Epithelial cell of prostate (primary cell): Measurements from ENCODE around the gene PEAK1.
"Not testable (repeated sequence)": the region's sequence is repeated elsewhere in the genome, so short reads cannot be mapped to it uniquely, and the experiment has no call there.

ENCODE experiments used
- DNase-seq: peaks from one replicate; pipeline ENCODE4 v3.0.0-alpha.2; 2011; ENCODE audit warnings: low read depth, low spot score
- H3K27ac ChIP-seq: fragments of 450-650 bp; 2 replicates; pipeline ENCODE4 v1.5.1; 2017; ENCODE audit warnings: mild to moderate bottlenecking

Gene PEAK1

DNA sequence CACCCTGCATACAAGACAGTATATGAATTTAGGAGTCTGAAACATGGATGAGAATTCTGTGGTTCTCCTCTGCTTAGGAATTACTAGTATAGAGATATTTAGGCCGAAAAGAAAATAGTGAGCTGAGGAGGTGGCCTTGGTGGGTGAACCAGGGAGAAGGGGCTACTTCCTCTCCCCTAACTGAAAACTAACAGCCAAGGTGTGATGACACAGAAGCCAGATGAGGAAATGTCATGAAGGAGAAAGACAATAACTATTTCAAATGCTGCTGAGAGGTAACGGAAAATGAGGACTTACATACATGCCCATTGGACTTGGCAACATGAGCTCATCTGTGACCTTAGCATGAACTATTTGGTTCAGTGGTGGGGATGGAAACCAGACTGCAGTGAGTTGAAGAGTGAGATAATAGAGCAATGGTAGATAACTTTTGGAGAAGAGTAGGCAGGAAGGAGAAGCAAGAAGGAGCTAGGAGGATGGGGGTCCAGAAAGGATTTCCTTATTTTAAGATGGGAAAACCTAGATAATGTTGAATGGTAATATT, 234.6 kb downstream of the PEAK1 start:
- no peak for DNase-seq
- H3K27ac ChIP-seq = no peak overlapping the region

DNA sequence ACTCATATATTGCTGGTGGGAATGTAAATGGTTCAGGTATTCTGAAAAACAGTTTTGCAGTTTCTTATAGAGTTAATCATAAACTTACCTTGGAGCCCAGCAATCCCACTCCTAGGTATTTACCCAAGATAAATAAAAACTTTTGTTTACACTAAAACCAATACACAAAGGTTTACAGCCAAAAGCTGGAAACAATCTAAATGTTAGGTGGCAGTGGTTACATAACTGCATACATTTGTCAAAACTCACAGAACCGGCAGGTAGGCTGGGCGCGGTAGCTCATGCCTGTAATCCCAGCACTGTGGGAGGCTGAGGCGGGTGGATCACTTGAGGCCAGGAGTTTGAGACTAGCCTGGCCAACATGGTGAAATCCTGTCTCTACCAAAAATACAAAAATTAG, 235.6 kb downstream of the PEAK1 start:
- not testable (repeated sequence) for DNase-seq, H3K27ac ChIP-seq

DNA sequence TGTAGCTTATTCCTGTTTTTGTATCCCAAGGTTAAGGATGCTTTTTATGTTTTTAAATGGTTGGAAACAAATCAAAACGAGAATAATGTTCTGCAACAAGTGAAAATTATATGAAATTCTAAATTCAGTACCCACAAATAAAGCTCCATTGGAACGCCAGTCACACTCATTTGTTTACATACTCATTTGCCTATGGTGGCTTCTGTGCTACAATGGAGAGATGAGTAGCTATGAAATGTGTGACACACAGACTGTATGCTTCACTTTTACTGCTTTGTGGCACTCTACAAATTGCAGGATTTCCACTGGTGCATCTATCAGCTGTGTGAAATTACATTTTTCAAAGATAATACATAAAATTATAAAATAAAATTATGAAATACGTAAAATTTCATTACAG, 236.8 kb downstream of the PEAK1 start:
- no peak for DNase-seq
- H3K27ac ChIP-seq = no peak overlapping the region

GRCh38 chr15:77181305-77182074, 238.4 kb downstream of the PEAK1 start:
- DNase-seq = no peak
- H3K27ac ChIP-seq = no peak overlapping the region

DNA sequence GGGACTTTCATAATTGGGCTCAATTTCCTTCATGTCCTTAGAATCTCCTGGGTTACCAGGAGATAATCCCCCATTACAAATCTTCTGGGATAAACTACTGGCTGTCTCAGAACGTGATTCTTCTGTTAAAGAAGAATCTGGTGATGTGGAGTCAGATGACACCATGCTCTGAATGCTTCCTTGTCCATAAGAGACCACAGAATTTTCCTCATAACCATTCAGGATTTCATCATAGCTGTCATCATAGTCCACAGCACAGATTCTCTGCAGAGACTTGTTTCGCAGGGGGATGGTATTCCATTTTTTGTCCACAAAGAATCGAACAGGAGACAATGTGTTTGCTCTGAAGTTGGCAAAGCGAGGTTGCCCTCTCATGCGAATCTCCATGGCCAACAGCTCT, 239.1 kb downstream of the PEAK1 start:
- no peak for DNase-seq
- H3K27ac ChIP-seq = no peak overlapping the region

- DNase-seq = no peak
- no peak overlapping the region for H3K27ac ChIP-seq
Observed at GRCh38 chr15:77180270-77180669, 239.6 kb downstream of the PEAK1 start.

- DNase-seq = no peak
Observed at GRCh38 chr15:77179541-77179998, 240.3 kb downstream of the PEAK1 start.

DNA sequence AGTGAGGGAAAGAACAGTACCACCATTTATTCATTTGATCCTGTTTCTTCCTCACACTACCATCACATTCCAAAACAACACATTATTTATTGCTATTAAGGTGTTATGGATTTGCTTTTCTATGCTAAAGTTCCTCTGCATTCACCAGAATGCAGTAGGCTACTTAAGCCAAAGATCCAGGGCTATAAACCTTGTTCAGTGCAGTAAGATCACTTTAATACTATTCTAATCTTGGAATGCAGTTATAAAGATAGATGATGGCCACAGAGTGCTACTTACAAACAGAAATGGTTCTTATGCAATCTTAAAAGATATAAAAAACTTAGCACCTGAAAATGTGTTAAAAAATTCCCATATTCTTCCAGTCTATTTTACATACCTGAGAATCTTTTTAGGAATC, 241.5 kb downstream of the PEAK1 start:
- H3K27ac ChIP-seq = no peak overlapping the region
- no peak for DNase-seq

More at GRCh38 chr15:77179541-77179998, 240.3 kb downstream of the PEAK1 start:
- H3K27ac ChIP-seq = no peak overlapping the region

- not testable (repeated sequence) for DNase-seq, H3K27ac ChIP-seq
Observed at GRCh38 chr15:77176148-77176547, 243.8 kb downstream of the PEAK1 start.

GRCh38 chr15:77173487-77173886, 246.4 kb downstream of the PEAK1 start:
- DNase-seq = no peak
- H3K27ac ChIP-seq = no peak overlapping the region

DNA sequence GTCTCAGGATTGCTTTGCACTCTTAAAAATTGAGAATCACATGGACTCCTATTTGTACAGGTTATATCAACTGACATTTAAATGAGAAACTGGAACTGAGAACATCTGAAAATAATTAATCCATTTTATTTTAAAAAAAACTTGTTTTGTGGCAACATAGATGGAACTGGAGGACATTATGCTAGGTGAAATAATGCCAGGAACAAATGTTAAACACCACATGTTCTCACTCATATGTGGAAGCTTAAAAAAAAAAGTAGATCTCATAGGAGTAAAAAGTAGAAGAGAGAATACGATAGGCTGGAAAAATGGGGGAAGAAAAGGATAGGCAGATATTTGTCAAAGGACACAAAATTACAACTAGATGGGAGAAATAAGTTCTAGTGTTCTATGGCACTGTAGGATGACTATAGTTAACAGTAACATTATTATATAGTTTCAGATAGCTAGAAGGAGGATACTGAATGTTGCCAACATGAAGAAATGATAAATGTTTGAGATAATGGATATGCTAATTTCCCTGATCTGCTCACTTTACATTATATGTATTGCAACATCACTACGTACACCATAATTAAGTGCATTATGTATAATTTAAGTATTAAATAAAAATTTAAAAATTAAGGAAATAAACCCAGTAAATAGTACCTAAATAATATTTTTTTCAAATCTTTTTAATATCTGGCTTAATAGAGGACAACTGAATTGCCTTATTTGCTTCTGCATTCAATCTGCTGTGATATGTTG, 248.5 kb downstream of the PEAK1 start:
- H3K27ac ChIP-seq = no peak overlapping the region
- no peak for DNase-seq

DNA sequence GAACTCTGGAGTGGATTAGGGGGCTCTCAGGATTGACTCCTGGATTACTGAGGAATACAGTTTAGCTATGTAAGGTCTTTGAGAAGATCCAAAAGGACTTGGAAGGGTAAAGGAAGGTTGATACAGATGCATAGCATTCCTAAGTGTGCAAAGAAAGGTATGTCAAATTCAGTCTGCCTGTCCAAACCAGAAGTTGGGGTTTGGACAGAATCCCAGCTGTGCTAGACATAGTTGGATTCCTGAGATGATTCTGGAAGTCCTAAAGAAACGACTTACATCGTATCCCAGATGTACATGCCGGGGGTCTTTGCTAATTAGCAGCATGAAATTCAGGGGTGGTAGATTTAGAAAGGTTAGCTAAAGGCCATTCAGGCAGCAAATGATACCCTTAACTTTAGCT, 251.3 kb downstream of the PEAK1 start:
- H3K27ac ChIP-seq = no peak overlapping the region
- no peak for DNase-seq

DNA sequence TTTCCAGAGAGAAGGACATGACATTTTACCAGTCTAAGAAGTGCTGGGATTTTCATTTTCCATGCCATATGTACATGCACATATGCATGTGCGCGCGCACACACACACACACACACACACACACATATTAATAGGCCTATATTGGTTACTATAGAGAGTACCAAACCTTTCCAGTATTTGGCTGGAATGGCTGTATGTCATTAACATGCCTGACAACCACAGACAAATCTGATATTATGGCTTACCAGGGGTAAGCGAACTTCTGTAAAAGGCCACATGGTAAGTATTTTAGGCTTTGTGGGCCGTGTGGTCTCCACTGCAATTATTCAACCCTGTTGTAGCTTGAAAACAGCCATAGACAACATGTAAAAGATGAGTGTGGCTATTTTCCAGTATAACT, 251.8 kb downstream of the PEAK1 start:
- H3K27ac ChIP-seq = no peak overlapping the region
- DNase-seq = no peak

GRCh38 chr15:77167406-77167805, 252.5 kb downstream of the PEAK1 start:
- DNase-seq = no peak
- no peak overlapping the region for H3K27ac ChIP-seq

GRCh38 chr15:77163781-77164384, 256.0 kb downstream of the PEAK1 start:
- H3K27ac ChIP-seq = no peak overlapping the region
- no peak for DNase-seq

- H3K27ac ChIP-seq = no peak overlapping the region
- DNase-seq = no peak
Observed at GRCh38 chr15:77162872-77163633, 256.9 kb downstream of the PEAK1 start.

DNA sequence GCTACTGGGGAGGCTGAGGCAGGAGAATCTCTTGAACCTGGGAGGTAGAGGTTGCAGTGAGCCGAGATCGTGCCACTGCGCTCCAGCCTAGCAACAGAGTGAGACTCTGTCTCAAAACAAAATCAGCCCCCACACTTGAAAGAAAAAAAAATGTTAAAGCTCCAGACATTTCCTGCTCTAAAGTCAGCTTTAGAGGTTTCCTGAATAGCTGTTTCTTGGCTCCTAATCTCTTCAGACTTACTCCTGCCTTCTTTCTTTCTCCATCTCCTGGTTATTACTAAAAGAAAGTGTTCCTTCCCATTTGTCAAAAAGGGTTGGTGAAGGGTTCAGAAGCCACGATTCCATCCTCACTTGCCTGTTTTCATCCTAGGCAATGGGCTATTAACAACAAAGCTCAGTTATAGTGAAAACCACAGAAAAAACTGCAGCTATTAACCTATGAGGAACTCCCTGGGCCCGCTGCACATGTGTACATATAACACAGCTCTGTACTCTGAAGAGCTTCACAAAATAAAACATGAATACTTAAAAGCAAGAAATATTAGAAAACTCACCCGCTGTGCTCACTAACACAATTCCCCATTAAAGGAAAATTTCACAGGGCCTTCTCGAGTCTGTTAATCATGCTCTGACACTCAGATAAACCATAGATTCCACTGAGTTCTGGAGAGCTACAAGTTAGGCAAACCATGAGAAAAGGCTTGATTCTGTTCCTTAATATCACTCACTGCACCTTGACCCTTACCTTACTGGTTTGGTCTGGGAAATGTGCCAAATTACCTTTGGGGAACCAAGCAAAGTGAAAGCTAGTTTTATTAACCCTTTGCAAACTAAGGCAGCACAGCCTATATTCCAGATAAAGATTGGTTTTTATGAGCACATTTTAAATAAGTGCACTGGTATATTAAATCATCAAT, 259.1 kb downstream of the PEAK1 start:
- no peak for DNase-seq

GRCh38 chr15:77156000-77156399, 263.9 kb downstream of the PEAK1 start:
- H3K27ac ChIP-seq, DNase-seq: not testable (repeated sequence)

More for the DNA sequence above, 259.1 kb downstream of the PEAK1 start:
- no peak overlapping the region for H3K27ac ChIP-seq

- no peak overlapping the region for H3K27ac ChIP-seq
- DNase-seq = no peak
Observed at GRCh38 chr15:77148191-77148590, 271.7 kb downstream of the PEAK1 start.
